Ovary (tissue), 3 donors: ENCODE data around the gene GNG10.
"Not testable (repeated sequence)": the region's sequence is repeated elsewhere in the genome, so short reads cannot be mapped to it uniquely, and the experiment has no call there.

Source experiments
- EP300 ChIP-seq: sonication (generic); formaldehyde crosslinking; IDR thresholded peaks from one replicate; pipeline ENCODE4 v1.6.1; 2017; ENCODE audit warnings: antibody characterized with exemption
- TF ChIP-seq, protein P1 (sequence below), 3 donors: fragments of 450-650 bp in 2 of 3; fragments of 200-600 bp in 1 of 3; IDR thresholded peaks; one replicate each; pipeline versions ENCODE4 v1.5.1 to v1.8.0; 2016 to 2022; ENCODE audit warnings: antibody characterized with exemption in 3 of 3, mild to moderate bottlenecking in 1 of 3
- donor health status: DM: no; HTN: no; CAD: no.

DNA sequence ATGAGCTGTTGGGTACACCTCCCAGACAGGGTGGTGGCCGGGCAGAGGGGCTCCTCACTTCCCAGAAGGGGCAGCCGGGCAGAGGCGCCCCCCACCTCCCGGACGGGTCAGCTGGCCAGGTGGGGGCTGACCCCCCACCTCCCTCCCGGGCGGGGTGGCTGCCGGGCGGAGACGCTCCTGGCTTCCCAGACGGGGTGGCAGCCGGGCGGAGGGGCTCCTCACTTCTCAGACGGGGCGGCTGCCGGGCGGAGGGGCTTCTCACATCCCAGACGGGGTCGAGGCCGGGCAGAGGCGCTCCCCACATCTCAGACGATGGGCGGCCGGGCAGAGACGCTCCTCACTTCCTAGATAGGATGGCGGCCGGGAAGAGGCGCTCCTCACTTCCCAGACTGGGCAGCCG lies 44.1 kb upstream of the GNG10 start:
- TF ChIP-seq, protein P1, sequence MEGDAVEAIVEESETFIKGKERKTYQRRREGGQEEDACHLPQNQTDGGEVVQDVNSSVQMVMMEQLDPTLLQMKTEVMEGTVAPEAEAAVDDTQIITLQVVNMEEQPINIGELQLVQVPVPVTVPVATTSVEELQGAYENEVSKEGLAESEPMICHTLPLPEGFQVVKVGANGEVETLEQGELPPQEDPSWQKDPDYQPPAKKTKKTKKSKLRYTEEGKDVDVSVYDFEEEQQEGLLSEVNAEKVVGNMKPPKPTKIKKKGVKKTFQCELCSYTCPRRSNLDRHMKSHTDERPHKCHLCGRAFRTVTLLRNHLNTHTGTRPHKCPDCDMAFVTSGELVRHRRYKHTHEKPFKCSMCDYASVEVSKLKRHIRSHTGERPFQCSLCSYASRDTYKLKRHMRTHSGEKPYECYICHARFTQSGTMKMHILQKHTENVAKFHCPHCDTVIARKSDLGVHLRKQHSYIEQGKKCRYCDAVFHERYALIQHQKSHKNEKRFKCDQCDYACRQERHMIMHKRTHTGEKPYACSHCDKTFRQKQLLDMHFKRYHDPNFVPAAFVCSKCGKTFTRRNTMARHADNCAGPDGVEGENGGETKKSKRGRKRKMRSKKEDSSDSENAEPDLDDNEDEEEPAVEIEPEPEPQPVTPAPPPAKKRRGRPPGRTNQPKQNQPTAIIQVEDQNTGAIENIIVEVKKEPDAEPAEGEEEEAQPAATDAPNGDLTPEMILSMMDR (IDR thresholded peaks at IDR 0.05) = not testable (repeated sequence)
- TF ChIP-seq EP300 = not testable (repeated sequence)
